22Rv1 (cell line): Measurements from ENCODE around the gene RANBP17.

Experiments used
- ZFX ChIP-seq: fragments of 450-650 bp; IDR thresholded peaks from 2 replicates; pipeline ENCODE4 v1.6.1; 2017; ENCODE audit warnings: antibody characterized with exemption, borderline replicate concordance
- TF ChIP-seq, protein P1 (sequence below): fragments of 450-650 bp; IDR thresholded peaks from 2 replicates; pipeline ENCODE4 v1.5.1; 2017; ENCODE audit warnings: mild to moderate bottlenecking

DNA sequence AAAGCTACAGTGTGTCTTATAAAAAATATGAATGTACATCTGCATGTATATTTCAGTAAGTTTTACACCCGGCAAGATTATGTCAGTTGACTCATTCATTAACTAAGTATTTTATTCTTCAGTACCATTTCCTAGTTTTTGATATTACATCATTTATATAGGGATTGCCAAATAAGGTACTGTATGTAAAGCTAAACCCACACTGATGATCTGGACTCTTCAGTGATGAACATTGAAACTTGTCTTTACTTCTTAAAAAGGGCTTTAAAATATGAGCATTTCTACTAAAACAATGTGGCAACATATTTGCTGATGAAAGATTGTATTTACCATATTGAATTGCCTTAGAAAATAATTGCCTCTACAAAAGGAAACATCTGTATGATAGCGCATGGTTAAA is 295.5 kb downstream of the RANBP17 start:
- TF ChIP-seq, protein P1, sequence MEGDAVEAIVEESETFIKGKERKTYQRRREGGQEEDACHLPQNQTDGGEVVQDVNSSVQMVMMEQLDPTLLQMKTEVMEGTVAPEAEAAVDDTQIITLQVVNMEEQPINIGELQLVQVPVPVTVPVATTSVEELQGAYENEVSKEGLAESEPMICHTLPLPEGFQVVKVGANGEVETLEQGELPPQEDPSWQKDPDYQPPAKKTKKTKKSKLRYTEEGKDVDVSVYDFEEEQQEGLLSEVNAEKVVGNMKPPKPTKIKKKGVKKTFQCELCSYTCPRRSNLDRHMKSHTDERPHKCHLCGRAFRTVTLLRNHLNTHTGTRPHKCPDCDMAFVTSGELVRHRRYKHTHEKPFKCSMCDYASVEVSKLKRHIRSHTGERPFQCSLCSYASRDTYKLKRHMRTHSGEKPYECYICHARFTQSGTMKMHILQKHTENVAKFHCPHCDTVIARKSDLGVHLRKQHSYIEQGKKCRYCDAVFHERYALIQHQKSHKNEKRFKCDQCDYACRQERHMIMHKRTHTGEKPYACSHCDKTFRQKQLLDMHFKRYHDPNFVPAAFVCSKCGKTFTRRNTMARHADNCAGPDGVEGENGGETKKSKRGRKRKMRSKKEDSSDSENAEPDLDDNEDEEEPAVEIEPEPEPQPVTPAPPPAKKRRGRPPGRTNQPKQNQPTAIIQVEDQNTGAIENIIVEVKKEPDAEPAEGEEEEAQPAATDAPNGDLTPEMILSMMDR, result no peak
- no peak for TF ChIP-seq ZFX
